Measurements from ENCODE around the gene BAZ1B.

DNA sequence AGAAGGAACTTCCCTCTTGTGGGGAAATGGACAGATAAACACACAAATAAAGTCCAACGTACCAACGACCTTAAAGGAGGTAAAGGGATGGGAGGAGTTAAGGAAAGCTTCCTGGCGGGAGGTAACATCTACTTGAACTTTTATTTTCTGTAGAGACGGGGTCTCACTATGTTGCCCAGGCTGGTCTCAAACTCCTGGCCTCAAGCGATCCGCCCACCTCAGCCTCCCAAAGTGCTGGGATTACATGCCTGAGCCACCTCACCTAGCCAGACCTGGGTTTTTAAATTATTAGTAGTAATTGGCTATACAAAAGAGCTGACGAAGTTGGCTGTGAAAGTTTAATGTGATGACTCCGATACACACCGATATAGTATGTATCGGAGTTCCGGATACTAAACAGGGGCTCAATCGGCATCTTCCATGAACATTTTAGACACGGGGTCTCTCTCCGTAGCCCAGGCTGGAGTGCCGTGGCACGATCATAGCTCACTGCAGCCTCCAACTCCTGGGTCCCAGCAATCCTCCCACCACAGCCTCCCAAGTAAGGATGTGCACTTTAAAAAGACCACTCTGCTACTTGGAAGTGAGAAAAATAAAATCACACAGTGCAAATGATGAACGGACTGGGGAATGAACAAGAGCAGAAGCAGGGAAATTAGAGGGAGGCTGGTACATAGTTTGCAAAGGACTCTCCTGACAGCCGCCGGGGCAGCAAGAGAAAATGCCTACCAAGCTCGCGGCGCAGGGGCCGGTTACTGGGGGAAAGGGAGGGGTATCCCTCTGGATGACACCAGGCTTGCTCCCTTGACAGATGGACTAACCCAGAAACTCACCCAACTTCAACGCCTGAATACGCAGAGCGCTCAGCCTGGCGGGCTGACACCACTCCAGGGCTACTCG, 34.4 kb upstream of the BAZ1B start:
- TF ChIP-seq, protein P1, sequence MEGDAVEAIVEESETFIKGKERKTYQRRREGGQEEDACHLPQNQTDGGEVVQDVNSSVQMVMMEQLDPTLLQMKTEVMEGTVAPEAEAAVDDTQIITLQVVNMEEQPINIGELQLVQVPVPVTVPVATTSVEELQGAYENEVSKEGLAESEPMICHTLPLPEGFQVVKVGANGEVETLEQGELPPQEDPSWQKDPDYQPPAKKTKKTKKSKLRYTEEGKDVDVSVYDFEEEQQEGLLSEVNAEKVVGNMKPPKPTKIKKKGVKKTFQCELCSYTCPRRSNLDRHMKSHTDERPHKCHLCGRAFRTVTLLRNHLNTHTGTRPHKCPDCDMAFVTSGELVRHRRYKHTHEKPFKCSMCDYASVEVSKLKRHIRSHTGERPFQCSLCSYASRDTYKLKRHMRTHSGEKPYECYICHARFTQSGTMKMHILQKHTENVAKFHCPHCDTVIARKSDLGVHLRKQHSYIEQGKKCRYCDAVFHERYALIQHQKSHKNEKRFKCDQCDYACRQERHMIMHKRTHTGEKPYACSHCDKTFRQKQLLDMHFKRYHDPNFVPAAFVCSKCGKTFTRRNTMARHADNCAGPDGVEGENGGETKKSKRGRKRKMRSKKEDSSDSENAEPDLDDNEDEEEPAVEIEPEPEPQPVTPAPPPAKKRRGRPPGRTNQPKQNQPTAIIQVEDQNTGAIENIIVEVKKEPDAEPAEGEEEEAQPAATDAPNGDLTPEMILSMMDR (IDR thresholded peaks at IDR 0.05; ENCODE audit: low read depth, low read length): no peak
- TF ChIP-seq MYC (IDR thresholded peaks at IDR 0.05; ENCODE audit: low read depth, low read length) (no peak), POLR2A (IDR thresholded peaks at IDR 0.05; ENCODE audit: extremely low read depth, insufficient read length) (no peak)
